Middle frontal gyrus (tissue), 1 donor: ENCODE data around the gene NELL1.
A peak's percentile ranks its signal among the peaks of the same experiment; 100 is the strongest.

Source experiments
- DNase-seq: peaks from one replicate; pipeline ENCODE4 v3.0.0-alpha.2; 2015; ENCODE audit warnings: low spot score; ENCODE audit errors: extremely low spot score

The NELL1 gene

GRCh38 chr11:20668844-20669819 is at the start of gene NELL1:
Gene NELL1, plus strand, starts transcription at chr11:20669586.
- DNase-seq, result no peak

- DNase-seq, result no peak
Observed at GRCh38 chr11:20620988-20621387, 48.4 kb upstream of the NELL1 start.

- no peak for DNase-seq
Observed at GRCh38 chr11:20621679-20622078, 47.7 kb upstream of the NELL1 start.

GRCh38 chr11:20623252-20623651 is 46.1 kb upstream of the NELL1 start:
- DNase-seq, result no peak

GRCh38 chr11:20626279-20626678 is 43.1 kb upstream of the NELL1 start:
- no peak for DNase-seq

GRCh38 chr11:20627026-20627425 is 42.4 kb upstream of the NELL1 start:
- no peak for DNase-seq

- DNase-seq, result no peak
Observed at GRCh38 chr11:20627701-20628100, 41.7 kb upstream of the NELL1 start.

GRCh38 chr11:20631519-20632168 is 37.7 kb upstream of the NELL1 start:
- no peak for DNase-seq

GRCh38 chr11:20632169-20632532 is 37.2 kb upstream of the NELL1 start:
- DNase-seq, result no peak

- no peak for DNase-seq
Observed at GRCh38 chr11:20634044-20634443, 35.3 kb upstream of the NELL1 start.

- DNase-seq, result no peak
Observed at GRCh38 chr11:20634781-20635180, 34.6 kb upstream of the NELL1 start.

- DNase-seq, result no peak
Observed at GRCh38 chr11:20638074-20638473, 31.3 kb upstream of the NELL1 start.

- DNase-seq, result no peak
Observed at GRCh38 chr11:20639688-20640087, 29.7 kb upstream of the NELL1 start.

- DNase-seq, result no peak
Observed at GRCh38 chr11:20640401-20640800, 29.0 kb upstream of the NELL1 start.

- no peak for DNase-seq
Observed at GRCh38 chr11:20644360-20644759, 25.0 kb upstream of the NELL1 start.

GRCh38 chr11:20647976-20648565 is 21.3 kb upstream of the NELL1 start:
- peak; percentile 64 for DNase-seq

GRCh38 chr11:20652150-20652806 is 17.1 kb upstream of the NELL1 start:
- no peak for DNase-seq

GRCh38 chr11:20654038-20654437 is 15.3 kb upstream of the NELL1 start:
- DNase-seq, result no peak

- no peak for DNase-seq
Observed at GRCh38 chr11:20656901-20657300, 12.5 kb upstream of the NELL1 start.

- no peak for DNase-seq
Observed at GRCh38 chr11:20658135-20658534, 11.3 kb upstream of the NELL1 start.

GRCh38 chr11:20661445-20661844 is 7.9 kb upstream of the NELL1 start:
- DNase-seq, result no peak

GRCh38 chr11:20661850-20662249 is 7.5 kb upstream of the NELL1 start:
- no peak for DNase-seq
